Kidney (tissue), 14 donors: ENCODE data around the gene UBP1. TPM values are rescaled to one million over a fixed set of nuclear protein-coding genes. Genes with fewer than 3 reads are reported as not detected.

Experiments used
- DNase-seq, 5 donors: peaks; one replicate each; pipeline ENCODE4 v3.0.0-alpha.2; 2013 to 2020
- FAIRE-seq: peaks from 2 replicates; lab custom pipeline; 2012; peaks lifted over from hg19 to GRCh38; lab: Jason Lieb, UNC
- H3K27ac ChIP-seq, 2 donors: one replicate each; pipeline ENCODE4 v1.7.0; 2013; ENCODE audit warnings: low read depth in 2 of 2, low read length in 2 of 2, inconsistent platforms in 1 of 2
- H3K27me3 ChIP-seq: one replicate; pipeline ENCODE4 v1.7.1; 2013; ENCODE audit warnings: low read length, inconsistent platforms; ENCODE audit not compliant: control insufficient read depth, insufficient read depth
- H3K36me3 ChIP-seq, 3 donors: one replicate each; pipeline versions ENCODE4 v1.7.0 to v1.7.1; 2013; ENCODE audit warnings: low read length in 3 of 3, control low read depth in 1 of 3, inconsistent platforms in 1 of 3; ENCODE audit not compliant: insufficient read depth in 3 of 3, control insufficient read depth in 2 of 3
- H3K4me1 ChIP-seq, 3 donors: one replicate each; pipeline versions ENCODE4 v1.7.0 to v1.7.1; 2013; ENCODE audit warnings: low read length in 3 of 3, inconsistent platforms in 1 of 3, low read depth in 1 of 3; ENCODE audit not compliant: control insufficient read depth in 2 of 3, insufficient read depth in 2 of 3
- H3K4me3 ChIP-seq, 3 donors: one replicate each; pipeline versions ENCODE4 v1.7.0 to v1.8.1; 2013; ENCODE audit warnings: low read length in 3 of 3, control low read depth in 1 of 3, inconsistent platforms in 1 of 3
- H3K9ac ChIP-seq, 3 donors: one replicate each; pipeline versions ENCODE4 v1.7.0 to v1.7.1; 2013; ENCODE audit warnings: low read length in 3 of 3, control low read depth in 1 of 3, inconsistent platforms in 1 of 3
- H3K9me3 ChIP-seq, 3 donors: one replicate each; pipeline versions ENCODE4 v1.7.0 to v1.7.1; 2013; ENCODE audit warnings: low read length in 3 of 3, control low read depth in 1 of 3, inconsistent platforms in 1 of 3; ENCODE audit not compliant: control insufficient read depth in 2 of 3, insufficient read depth in 1 of 3
- CTCF ChIP-seq: IDR thresholded peaks from 3 replicates; pipeline ENCODE4 v1.5.1; 2012; ENCODE audit warnings: mild to moderate bottlenecking, moderate library complexity, borderline replicate concordance; ENCODE audit not compliant: insufficient read depth; ENCODE audit errors: extremely low read depth
- intact Hi-C: fragments of 100-400 bp; cut with DNase I; formaldehyde crosslinking; loops from one replicate; pipeline ENCODE4 v1.11.1; 2022
- polyA plus RNA-seq: library from polyadenylated mRNA; stranded (reverse); fragments of 350-450 nt; fragmentation: Illumina TruSeq; extraction: RNeasy Lipid Tissue Mini Kit (QIAGEN cat#74804); gene quantifications from one replicate; pipeline ENCODE4 v1.2.3, GENCODE V29; 2014; ENCODE audit warnings: low read depth, low replicate concordance; ENCODE audit not compliant: insufficient read depth
- total RNA-seq: library from RNA; stranded (reverse); fragmentation: NEBNext Ultra II Directional; extraction: Animal tissue kit (Norgen Biotek cat#: 25700); gene quantifications from one replicate; pipeline ENCODE4 v1.2.1, GENCODE V29; 2021
- donor health status: control.
- donor health status: control.
- donor health status: control.
- donor health status: control.
- donor health status: control.
- donor health status: DM: yes; HTN: yes; CAD: no.
- donor health status: Normal renal cell carcinoma (clear cell type).

The UBP1 gene
- total and polyA plus RNA-seq, 2 donors from 2014 or later: 20.4 to 57.0 TPM

DNA sequence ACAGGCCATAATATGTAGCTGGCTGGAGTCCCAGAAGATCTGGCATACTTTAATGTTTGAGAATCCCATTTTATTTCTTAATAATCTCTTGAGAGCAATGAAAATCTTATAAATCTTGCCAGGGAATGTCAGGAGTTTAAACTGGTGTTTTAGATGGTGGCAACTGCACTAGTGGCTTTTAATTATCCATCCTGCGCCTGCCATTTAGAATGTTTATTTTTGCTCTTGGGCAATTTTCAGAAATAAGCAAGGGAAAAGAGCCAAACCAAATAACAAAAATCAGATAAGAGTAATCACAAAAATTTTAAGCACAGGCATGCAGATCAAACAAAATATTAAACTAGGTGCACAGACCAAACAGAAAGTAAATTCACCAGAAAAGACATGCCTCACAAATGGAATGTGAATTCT, 41.9 kb upstream of the UBP1 start:
- Histone ChIP-seq H3K27me3 (no peaks in the 10 kb centered on the region), H3K4me1 (no peaks in the 10 kb centered on the region), H3K27ac (no peak overlapping the region)

GRCh38 chr3:33474896-33475295, 34.7 kb upstream of the UBP1 start:
- Histone ChIP-seq H3K4me1 (no peaks in the 10 kb centered on the region), H3K9ac (no peak overlapping the region)
- TF ChIP-seq CTCF: no peak

More for the DNA sequence above, 41.9 kb upstream of the UBP1 start:
- Histone ChIP-seq H3K4me3 (no peak overlapping the region), H3K36me3 (no peaks in the 10 kb centered on the region), H3K9ac (no peak overlapping the region), H3K9me3 (no peaks in the 10 kb centered on the region)
- peak in 2 of 5 donors; percentile 2 to 33 for DNase-seq
- no peak for TF ChIP-seq CTCF
- intact Hi-C loops: no loop called here
- FAIRE-seq: no peak

DNA sequence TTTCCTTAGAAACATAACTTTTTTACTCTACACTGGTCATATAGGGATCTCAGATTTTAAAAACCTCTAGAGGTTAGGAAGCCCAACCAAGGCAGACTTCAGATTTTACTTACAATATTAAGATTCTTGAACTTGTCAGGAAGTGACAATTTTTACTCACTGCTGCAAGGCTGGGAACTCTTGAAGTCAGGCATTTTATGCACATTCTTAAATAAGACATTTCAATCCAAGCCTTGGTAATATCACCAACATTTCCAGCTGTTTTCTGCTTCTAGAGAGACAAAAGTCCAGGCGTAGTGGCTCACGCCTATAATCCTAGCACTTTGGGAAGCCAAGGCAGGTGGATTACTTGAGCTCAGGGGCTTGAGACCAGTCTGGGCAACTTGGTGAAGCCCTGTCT, 33.6 kb upstream of the UBP1 start:
- Histone ChIP-seq H3K9me3 (no peaks in the 10 kb centered on the region), H3K4me1 (no peaks in the 10 kb centered on the region), H3K27me3 (no peaks in the 10 kb centered on the region), H3K36me3 (no peaks in the 10 kb centered on the region), H3K27ac (no peak overlapping the region), H3K4me3 (no peak overlapping the region), H3K9ac (no peak overlapping the region)
- DNase-seq (no peak), FAIRE-seq (no peak)
- no peak for TF ChIP-seq CTCF
- intact Hi-C loops: no loop called here

More at GRCh38 chr3:33474896-33475295, 34.7 kb upstream of the UBP1 start:
- Histone ChIP-seq H3K4me3 (no peak overlapping the region), H3K27me3 (no peaks in the 10 kb centered on the region), H3K36me3 (no peaks in the 10 kb centered on the region), H3K9me3 (no peaks in the 10 kb centered on the region), H3K27ac (no peak overlapping the region)
- intact Hi-C loops: no loop called here
- no peak for FAIRE-seq
- DNase-seq: no peak

GRCh38 chr3:33467786-33468185, 27.6 kb upstream of the UBP1 start:
- no peak for DNase-seq
- no peak for FAIRE-seq
- Histone ChIP-seq H3K9me3 (no peaks in the 10 kb centered on the region), H3K27ac (no peak overlapping the region), H3K4me1 (no peaks in the 10 kb centered on the region), H3K36me3 (no peaks in the 10 kb centered on the region), H3K9ac (no peak overlapping the region), H3K4me3 (no peak overlapping the region), H3K27me3 (no peaks in the 10 kb centered on the region)
- TF ChIP-seq CTCF: no peak
- intact Hi-C loops: no loop called here
